Activated naive CD4-positive, alpha-beta T cell treated with anti-CD3 and anti-CD28 coated beads, Interleukin-2, amount 10 ng/mL, durations not matched to agents 5 hours and 36 hours (primary cell): ENCODE data around the gene CIB4. TPM values are rescaled to one million over a fixed set of nuclear protein-coding genes. Genes with fewer than 3 reads are reported as not detected.

Experiments
- total RNA-seq, 2 experiments: library from RNA; stranded (reverse); gene quantifications; one replicate each; pipeline ENCODE4 v1.2.3, GENCODE V29; 2021

CIB4 gene
- not detected for total RNA-seq

GRCh38 chr2:26640781-26641564, at the start of gene CIB4:
Gene CIB4 (minus strand): TSS chr2:26641366. CDS start chr2:26641314, 52 bp downstream.

Other genes with a start within 250 kb of the CIB4 start
- not detected for gene DRC1, start 239.4 kb downstream of the CIB4 start, total RNA-seq
- gene OTOF, start 163.2 kb downstream of the CIB4 start, total RNA-seq: under 1 TPM; 0.67 to 0.96 TPM
- not detected for gene KCNK3, start 51.4 kb upstream of the CIB4 start, total RNA-seq
- gene SLC35F6, start 122.9 kb upstream of the CIB4 start, total RNA-seq: 10 to 100 TPM; 17.9 to 18.6 TPM
- 10 to 100 TPM; 31.0 to 33.8 TPM for gene CENPA, start 144.7 kb upstream of the CIB4 start, total RNA-seq
- under 1 TPM in 1 of 2 experiments, not detected in 1; 0.17 TPM for gene DPYSL5, start 206.8 kb upstream of the CIB4 start, total RNA-seq